Measurements from ENCODE around the gene ZMYM4.
"Not testable (repeated sequence)": the region's sequence is repeated elsewhere in the genome, so short reads cannot be mapped to it uniquely, and the experiment has no call there.

Gene ZMYM4

DNA sequence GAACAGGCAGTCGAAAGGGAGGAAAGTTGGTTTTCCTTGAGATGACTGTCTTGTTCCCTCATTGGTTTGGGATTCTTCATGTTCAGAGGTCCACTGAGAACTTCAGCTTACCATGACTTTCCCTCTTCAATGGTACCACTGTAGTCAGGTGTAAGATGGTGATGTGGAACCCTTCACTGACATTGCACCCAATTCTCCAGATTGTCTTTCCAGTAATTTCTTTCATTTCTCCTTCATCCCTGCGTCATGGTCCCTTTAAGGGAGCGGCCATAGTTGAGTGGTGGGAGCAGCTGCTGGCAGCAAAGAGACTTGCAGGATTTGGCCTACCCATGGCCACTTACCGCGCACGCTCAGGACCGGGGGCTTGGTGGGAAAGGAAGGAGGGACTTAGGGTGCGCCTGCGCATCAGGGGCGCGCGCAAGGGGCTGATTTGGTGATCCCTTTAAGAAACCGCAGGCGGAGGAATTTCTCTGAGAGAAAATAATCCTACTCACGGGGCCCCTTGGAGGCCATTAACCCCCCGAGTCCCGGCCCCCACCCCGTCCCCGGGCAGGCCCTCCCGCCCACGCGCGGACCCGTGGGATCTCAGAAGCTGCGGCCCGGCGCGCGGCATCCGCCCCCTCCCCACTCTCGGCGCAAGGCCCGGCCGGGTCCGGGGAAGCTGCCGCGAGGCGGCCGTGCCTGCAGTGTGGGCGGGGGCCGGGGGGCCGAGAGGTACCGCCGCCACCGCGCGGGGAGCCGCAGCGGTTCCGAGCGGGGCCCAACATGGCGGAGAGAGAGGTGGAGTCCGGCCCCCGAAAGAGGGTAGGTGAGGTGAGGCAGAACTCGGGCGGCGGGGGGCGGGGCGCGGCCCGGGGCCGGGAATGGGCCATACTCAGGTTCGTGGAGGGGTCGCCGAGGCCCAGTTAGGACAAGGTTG, at the start of gene ZMYM4:
Gene ZMYM4, plus strand, starts transcription at position 428 of the 919 bp plus-strand sequence. Its CDS starts 338 bp downstream, at position 766.
- peak; percentile 97 for DNase-seq

DNA sequence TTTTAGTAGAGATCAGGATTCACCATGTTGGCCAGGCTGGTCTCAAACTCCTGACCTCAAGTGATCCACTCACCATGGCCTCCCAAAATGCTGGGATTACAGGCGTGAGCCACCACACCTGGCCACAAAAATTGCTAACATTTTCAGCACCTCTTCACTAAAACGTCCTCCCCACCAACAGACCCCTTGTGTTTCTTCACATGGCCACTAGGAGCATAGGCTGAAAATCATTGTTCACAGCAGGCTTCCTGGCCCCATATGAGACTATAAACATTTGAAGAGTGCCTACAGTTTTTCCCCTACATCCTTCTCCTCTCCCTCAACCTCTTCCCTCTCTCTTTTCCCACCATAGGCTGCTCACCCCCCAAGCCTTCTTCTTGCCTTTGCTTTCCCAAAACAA, 47.5 kb upstream of the ZMYM4 start:
- DNase-seq: no peak

DNA sequence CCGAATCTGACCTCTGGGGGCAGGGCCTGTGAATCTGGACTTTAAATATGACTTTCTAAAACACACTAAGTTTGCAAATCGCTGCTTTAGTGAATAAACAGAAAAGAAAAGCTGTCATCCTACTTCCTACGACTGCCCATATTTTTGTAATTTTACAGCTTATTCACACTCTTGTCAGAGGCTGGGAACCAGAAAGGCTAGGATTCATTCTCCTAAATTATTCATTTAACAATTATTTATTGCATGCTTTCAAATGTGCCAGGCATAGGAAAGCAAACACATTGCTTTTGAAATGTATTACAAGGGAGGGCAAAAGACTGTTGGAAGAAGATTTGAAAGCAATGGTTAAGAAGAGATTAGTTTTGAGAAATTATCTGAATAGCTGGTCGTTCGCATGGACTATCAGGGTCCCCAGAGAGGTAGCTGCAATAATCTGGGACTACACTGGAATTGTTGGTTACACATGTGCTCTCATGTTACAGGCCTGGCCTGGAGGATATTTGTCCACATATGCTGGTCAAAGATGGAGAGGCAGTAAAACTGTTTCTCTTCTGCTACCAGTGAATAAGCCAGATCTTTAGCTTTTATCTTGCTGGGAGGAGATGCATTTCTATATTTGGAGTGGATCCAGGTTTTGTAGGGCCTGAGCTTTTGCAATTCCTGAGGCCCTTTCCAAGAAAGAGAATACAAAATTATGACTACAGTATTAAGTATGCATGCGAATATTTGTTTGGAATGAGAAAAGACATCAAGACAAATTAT, 46.0 kb upstream of the ZMYM4 start:
- no peak for DNase-seq

DNA sequence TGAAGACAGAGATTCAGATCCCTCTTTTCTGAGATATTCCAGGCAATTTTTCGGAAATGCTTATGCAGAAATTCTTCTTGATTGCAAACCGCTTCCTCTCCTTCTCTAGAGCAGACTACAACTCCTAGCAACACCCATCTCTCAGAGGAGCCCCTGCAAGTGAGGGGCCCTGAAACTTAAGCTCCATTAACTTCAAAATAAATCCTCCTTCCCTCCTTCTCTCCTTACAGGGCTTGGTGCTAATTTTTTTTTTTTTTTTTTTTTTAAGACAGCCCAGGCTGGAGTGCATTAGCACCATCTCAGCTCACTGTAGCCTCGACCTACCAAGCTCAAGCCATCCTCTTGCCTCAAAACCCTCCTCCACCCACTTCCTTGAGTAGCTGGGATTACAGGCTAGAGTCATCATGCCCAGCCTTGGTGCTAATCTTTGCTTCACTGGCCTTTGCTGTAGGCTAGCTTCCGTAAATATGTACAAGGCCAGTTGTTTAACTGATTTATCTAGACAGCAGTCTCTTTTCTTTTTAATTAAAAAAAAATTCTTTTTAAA, 45.4 kb upstream of the ZMYM4 start:
- no peak for DNase-seq

DNA sequence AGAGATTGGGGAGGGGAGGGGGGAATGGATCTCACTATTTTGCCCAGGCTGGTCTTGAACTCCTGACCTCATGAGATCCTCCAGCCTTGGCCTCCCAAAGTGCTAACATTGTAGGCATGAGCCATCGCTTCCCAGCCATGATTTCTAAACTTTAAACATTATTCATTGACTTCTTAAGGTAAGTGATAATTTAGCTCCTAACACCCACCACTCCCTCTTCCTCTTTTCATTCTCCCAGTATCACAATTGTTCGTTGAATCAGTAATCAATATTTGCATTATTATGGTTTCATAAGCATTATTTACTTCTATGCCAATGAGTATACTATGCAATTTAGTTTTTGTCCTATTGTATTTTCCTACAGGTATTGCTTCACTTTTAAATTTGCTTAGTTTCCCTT, 42.0 kb upstream of the ZMYM4 start:
- DNase-seq: no peak

- DNase-seq: no peak
Observed at GRCh38 chr1:35229587-35230360, 38.7 kb upstream of the ZMYM4 start.

DNA sequence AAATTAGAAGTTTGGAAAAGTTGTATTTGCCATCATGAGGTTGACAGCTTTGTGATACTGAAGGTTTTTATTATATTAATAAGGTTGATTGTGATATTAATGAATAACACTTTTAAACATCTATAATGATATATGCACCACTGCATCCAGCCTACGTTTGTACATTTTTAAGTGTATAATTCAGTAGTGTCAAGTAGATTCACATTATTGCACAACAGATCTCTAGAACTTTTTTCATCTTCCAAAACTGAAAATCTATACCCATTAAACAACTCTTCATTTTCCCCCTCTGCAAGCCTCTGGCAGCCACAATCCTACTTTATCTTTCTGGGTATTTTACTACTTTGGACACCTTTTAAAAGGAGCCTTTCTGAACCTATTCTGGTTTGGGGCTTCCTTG, 37.2 kb upstream of the ZMYM4 start:
- DNase-seq: no peak

GRCh38 chr1:35236772-35237171, 31.7 kb upstream of the ZMYM4 start:
- DNase-seq: not testable (repeated sequence)

- DNase-seq: peak; percentile 52
Observed at GRCh38 chr1:35243691-35244090, 24.8 kb upstream of the ZMYM4 start.

- no peak for DNase-seq
Observed at GRCh38 chr1:35247256-35247655, 21.3 kb upstream of the ZMYM4 start.

DNA sequence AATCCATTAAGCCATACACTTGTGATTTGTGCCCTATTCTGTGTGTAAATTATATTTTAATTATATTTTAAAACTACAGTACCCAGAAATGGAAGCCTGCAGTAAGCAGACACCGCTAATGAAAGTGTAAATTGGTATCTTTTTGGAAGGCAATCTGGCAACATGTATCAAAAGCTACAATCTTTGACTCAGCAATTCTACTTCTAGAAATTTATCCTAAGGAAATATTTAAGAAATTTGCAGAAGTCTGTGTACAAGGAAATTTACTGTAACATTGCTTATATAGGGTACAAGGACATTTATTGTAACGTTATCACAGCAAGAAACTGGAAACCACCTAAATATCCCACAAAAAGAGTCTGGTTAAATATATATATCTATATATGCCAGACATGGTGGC, 14.6 kb upstream of the ZMYM4 start:
- no peak for DNase-seq

DNA sequence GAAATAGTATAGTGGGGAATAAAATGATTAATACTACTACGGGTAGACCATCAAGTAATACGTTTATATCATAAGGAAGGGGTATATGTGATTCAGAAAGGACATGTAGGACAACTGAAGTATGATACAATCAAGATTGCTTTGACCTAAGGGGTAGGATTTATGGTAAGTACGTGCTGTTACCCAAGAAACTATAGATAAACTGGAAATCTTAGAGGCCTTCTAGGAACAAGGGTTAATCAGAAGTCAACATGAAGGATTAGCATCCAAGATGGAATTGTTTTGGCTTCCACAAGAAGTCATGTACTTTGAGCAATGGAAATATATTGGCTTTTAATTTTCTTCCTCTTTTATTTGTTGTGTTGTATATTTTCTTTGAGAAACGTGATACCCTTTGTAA, 13.2 kb upstream of the ZMYM4 start:
- no peak for DNase-seq

GRCh38 chr1:35259561-35259960, 8.9 kb upstream of the ZMYM4 start:
- DNase-seq: no peak

DNA sequence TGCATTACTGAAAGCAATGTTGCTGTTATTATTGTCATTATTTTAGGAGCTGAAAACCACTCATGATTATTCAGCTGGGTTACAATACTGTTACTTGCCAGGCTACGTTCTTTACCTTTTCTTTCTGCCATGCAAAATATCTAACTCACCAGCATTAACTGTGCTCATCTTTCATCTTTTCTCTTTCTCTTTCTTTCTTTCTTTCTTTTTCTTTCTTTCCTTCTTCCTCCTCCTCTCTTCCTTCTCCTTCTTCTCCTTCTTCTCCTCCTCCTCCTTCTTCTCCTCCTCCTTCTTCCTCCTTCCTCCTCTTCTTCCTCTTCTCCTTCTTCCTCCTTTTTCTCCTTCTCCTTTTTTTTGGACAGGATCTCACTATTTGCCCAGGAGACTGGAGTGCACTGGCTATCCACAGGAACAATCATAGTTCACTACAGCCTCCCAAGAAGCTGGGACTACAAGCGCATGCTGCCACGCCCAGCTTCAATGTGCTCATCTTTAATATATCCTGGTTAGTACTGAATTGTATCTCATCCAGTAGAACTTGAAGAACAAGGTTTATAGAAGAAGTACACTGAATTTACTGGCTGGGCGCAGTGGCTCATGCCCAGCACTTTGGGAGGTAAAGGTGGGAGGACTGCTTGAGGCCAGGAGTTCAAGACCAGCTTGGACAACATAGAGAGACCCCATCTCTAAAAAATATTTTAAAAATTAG, 6.9 kb upstream of the ZMYM4 start:
- no peak for DNase-seq

- no peak for DNase-seq
Observed at GRCh38 chr1:35264035-35264434, 4.5 kb upstream of the ZMYM4 start.

- DNase-seq: no peak
Observed at GRCh38 chr1:35264871-35265270, 3.6 kb upstream of the ZMYM4 start.

DNA sequence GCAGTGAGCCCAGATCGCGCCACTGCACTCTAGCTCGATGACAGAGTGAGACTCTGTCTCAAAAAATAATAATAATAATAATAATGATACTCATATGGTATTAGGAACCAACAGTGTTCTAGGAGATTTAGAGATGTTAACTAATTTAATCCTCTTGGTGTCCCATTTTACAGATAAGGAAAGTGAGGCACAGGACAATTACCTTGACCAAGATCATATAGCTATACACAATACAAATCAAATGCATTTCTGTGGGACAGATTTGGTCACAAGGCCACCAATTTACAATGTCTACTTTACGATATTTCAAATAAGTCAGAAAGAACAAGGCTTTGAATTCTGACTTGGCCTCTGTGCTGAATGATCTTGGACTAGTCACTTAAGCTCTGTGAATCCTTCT, 2.2 kb upstream of the ZMYM4 start:
- no peak for DNase-seq

DNA sequence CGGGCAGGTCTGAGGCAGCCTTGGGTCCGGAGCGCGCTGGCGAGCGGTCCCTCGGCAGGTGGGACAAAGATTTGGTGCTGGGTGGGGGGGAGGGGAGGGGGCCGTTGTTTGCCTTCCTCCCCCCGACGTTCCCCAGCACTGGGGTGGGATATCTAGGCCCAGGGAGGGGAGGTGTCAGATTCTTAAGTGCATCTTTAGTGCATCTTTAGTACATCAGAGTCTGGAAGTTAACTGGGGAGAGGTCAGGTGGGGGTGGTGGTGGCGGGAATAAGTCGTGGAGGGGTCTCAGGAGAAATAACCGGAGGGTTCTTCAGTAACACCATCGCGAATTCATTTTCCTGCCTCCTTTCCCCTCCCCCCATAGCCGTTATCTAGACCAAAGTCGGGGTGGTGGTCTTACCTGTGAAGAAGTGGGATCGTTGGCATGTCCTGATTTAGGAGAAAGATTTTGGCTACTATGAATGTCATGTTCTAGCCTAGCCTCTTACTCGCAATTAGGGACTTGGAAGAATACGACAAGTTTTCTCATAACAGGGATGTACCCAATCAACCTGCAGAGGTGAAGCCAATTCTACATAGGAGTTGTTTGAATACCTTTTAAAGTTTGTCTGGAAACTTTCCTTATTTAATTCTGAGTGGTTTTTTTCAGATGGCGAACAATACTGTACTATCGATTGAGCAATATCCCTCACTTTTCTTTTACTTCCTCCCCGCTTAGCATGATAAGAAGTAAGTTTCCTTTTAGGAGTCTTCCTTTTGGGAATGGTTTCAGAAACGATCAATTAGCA, 886 bp downstream of the ZMYM4 start:
- no peak for DNase-seq

DNA sequence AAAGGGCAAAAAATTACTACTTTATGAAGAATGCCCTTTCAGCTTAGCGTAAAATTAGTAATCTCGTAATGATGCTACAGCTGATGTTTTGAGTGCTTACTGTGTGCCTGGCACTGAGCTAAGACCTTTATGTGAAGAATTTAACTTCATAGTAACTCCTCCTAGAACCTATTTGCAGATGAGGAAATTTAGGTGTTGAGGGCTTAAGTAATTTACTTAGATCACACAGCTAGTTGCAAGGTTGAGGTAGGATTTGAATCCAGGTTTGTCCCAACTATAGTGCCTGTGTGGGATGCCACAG, 1.4 kb downstream of the ZMYM4 start:
- no peak for DNase-seq

- DNase-seq: no peak
Observed at GRCh38 chr1:35270836-35271235, 2.3 kb downstream of the ZMYM4 start.

GRCh38 chr1:35274197-35274596, 5.7 kb downstream of the ZMYM4 start:
- DNase-seq: no peak

Measured in NCI-H1105 (cell line).